Measurements from ENCODE around the gene RCE1. TPM values are rescaled to one million over a fixed set of nuclear protein-coding genes. Genes with fewer than 3 reads are reported as not detected.
A peak's percentile ranks its signal among the peaks of the same experiment; 100 is the strongest.

The RCE1 gene
- total RNA-seq, 1 donor from 2014 or later: 16.6 TPM

DNA sequence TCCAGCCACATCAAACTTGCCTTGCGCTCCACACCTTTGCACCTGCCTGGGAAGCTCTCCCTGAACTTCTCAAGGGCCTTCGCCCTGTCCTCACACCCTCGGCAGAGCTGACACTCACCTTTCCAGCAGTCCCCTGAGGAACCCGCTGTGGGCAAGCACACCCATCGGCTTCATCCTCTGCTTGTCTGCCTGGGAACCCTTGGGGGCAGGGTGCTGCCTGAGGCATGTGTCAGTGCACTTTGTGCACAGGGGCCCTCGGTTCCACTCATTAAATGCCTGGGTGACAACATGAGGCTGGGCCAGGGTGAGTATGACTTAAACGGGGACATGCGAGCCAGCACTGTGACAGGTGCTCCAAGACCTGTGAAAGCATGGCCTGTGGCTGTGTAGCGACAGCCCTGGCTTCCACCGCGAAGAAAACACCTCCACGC, 11.0 kb downstream of the RCE1 start:
- no peak for ATAC-seq
- DNase-seq (ENCODE audit: low spot score): no peak
- intact Hi-C loops (cut with DNase I): no loop called here

DNA sequence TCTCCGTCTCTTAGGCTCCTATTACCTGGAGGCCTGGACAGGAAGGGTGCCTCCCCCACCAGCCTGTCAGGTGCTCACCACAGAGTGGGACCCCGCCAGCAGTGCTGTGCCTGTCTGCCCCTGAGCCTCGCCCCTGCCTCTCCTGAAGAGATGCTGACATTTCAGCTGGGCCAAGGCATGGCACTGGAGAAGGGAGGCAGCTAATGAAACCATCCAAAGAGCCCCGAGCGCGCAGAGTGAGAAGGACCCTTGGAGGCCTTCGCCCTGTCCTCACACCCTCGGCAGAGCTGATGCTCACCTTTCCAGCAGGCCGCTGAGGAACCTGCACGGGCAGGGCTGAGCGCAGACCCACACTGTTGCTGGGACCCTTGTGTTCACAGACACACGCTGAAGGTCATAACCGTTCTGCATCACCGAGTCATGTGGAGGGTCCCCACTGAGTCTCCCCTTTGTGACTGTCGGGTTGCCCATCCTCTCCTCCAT, 11.5 kb downstream of the RCE1 start:
- DNase-seq (ENCODE audit: low spot score) (no peak), ATAC-seq (no peak)
- intact Hi-C loops (cut with DNase I): no loop called here

DNA sequence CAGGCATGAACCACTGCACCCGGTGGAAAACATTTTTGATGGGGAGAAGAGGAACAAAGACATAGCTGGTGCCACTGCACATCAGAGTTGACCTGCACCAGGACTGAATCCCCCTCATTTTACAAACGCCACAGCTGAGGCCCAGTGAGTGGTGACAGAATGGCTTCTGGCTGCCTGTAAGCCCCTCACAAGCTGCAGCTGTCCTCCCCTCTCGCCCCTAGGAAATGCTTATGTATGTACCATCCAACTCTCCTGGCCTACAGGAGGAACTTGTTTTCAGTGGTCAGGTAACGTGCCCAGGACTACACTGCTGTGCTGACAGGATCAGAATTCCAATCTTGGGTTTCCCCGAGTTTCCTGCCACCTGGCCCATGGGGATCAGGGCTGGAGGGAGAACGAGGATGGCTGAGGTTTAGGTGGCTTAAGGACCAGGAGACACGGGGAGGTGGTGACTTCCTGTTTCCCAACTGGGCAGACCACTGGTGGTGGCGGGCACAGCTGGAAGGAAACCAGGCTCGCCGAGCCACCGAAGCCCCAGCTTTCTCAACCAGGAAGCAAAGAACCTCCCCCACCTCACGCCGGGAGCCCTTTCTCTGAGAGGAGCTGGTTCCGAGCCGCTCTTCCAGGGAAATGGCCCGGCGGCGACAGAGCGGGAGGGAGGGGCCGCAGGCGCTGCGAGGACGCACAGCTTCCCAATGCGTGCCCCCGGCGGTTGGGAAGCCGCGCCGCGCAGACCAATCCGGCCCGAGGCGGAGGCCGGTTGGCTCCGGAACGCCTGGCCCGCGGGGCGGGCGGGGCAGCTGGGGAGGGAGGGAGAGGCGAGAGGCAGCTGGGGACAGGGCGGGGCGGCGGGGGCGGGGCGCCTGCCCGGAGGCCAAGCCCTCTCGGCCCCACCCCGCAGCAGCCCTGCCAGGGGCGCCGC, 12.6 kb downstream of the RCE1 start:
- peak; percentile 96 for DNase-seq (ENCODE audit: low spot score)
- intact Hi-C loops (cut with DNase I): no loop called here

DNA sequence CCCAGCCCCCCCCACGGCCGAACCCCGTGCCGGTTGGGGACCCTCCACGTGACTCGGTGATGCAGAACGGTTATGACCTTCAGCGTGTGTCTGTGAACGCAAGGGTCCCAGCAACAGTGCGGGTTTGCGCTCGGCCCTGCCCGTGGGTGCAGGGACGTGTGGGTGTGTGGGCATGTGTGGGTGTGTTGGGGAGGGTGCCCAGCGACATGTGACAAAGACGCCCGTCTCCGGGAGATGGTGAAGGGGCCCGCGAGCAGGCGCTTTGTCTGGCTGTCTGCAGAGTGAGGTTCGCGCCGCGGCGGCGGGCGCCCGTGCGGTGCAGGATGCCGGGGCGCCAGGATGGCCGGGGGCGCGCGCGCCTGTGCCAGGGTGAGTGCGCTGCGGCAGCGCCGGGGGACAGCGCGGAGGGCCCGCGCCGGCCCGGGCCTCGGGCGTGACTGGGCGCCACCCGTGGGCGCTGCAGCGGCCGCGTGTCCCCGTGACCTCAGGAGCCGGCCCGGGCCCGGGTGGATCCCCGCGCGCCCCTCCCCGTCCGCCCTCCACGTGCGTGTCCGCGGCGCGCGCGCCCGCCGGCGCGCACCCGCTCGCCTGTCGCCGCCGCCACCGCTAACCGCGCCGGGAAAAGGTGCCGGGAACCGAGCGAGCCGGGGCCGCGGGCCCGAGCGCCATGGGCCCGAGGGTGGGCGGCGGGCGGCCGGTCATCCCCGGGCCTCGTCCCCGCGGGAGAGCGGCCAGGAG, 13.4 kb downstream of the RCE1 start, which contains the start of gene LRFN4:
Gene LRFN4 (plus strand): TSS at position 569 of the 738 bp plus-strand sequence. CDS start 681 bp downstream, outside the sequence.
- DNase-seq (ENCODE audit: low spot score) (peak; percentile 72), ATAC-seq (peak; percentile 12)
- intact Hi-C loops (cut with DNase I): no loop called here

More for the DNA sequence above, 12.6 kb downstream of the RCE1 start:
- ATAC-seq: peak; percentile 90

DNA sequence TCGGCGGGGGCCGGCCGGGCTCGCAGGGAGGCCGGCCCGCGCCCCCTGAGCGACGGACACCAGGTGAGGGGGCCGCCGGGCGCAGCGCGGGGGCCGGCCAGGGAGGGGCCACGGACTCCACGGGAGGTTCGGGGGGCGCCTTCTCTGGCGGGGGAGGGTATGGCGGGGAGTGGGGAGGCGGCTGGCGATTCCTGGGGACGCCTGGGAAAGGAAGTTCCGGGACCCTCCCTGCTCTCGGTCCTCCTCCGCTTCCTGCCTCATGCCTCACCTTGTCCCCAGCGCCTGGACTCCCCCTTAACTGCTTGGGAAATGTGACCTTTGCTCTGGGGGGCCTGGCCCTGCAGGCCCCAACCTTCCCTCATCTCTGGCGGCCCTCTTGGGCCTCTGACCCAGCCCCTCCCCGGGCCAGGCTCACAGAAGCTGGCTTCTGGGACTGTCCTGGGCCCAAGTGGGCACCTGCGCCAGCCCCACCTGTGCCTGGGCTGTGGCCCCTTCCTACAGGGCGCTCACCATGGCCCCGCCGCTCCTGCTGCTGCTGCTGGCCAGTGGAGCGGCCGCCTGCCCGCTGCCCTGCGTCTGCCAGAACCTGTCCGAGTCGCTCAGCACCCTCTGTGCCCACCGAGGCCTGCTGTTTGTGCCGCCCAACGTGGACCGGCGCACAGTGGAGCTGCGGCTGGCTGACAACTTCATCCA, 14.1 kb downstream of the RCE1 start:
- ATAC-seq (no peak), DNase-seq (ENCODE audit: low spot score) (peak; percentile 66)

DNA sequence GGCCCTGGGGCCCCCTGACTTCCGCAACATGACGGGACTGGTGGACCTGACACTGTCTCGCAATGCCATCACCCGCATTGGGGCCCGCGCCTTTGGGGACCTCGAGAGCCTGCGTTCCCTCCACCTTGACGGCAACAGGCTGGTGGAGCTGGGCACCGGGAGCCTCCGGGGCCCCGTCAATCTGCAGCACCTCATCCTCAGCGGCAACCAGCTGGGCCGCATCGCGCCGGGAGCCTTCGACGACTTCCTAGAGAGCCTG, 14.6 kb downstream of the RCE1 start:
- DNase-seq (ENCODE audit: low spot score) (peak; percentile 63), ATAC-seq (no peak)
- intact Hi-C loops (cut with DNase I): no loop called here

More for the DNA sequence above, 14.1 kb downstream of the RCE1 start:
- intact Hi-C loops (cut with DNase I): no loop called here

DNA sequence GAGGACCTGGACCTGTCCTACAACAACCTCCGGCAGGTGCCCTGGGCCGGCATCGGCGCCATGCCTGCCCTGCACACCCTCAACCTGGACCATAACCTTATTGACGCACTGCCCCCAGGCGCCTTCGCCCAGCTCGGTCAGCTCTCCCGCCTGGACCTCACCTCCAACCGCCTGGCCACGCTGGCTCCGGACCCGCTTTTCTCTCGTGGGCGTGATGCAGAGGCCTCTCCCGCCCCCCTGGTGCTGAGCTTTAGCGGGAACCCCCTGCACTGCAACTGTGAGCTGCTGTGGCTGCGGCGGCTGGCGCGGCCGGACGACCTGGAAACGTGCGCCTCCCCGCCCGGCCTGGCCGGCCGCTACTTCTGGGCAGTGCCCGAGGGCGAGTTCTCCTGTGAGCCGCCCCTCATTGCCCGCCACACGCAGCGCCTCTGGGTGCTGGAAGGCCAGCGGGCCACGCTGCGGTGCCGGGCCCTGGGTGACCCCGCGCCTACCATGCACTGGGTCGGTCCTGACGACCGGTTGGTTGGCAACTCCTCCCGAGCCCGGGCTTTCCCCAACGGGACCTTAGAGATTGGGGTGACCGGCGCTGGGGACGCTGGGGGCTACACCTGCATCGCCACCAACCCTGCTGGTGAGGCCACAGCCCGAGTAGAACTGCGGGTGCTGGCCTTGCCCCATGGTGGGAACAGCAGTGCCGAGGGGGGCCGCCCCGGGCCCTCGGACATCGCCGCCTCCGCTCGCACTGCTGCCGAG, 15.1 kb downstream of the RCE1 start:
- ATAC-seq (no peak), DNase-seq (ENCODE audit: low spot score) (peak; percentile 62)
- intact Hi-C loops (cut with DNase I): no loop called here

DNA sequence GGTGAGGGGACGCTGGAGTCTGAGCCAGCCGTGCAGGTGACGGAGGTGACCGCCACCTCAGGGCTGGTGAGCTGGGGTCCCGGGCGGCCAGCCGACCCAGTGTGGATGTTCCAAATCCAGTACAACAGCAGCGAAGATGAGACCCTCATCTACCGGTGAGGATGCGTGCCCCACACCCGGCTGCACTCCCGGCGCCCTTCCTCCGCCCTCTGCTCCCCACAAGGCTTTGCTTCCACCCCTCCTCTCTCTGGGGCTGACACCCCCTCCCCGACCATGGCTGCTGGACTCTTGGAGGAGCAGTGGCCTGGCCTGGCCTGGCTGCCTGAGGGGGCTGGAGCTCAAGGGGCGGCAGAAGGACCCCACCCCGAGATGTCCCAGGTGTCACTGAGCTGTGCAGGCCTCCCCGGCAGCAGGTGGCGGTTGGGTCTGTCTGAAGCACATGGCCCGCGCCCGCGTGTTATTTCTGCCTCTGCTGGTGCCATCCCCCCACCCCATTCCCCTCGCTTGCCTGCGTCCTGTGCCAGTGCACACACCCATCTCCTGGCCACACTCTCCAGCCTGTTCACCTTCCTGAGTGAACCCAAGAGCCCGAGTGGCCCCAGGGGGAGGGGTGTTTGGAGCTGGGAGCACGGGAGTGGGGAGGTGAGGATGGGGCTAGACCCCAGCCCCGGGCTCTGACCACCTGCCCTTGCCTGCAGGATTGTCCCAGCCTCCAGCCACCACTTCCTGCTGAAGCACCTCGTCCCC, 15.9 kb downstream of the RCE1 start:
- ATAC-seq: no peak

DNA sequence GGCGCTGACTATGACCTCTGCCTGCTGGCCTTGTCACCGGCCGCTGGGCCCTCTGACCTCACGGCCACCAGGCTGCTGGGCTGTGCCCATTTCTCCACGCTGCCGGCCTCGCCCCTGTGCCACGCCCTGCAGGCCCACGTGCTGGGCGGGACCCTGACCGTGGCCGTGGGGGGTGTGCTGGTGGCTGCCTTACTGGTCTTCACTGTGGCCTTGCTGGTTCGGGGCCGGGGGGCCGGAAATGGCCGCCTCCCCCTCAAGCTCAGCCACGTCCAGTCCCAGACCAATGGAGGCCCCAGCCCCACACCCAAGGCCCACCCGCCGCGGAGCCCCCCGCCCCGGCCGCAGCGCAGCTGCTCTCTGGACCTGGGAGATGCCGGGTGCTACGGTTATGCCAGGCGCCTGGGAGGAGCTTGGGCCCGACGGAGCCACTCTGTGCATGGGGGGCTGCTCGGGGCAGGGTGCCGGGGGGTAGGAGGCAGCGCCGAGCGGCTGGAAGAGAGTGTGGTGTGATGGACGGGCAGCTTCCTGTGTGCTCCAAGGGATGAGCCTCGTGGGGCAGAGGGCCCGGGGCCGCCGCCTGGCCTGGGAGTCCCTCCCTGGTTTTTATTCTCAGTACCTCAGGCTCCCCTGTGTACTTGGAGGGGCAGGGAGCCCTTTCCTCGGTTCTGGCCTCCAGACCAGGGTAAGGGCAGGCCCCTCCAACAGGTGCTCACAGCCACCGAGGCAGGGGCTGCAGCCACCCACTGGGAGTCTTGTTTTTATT, 16.6 kb downstream of the RCE1 start:
- intact Hi-C loops (cut with DNase I): loop anchor here (10.0 kb wide), 1 partner anchor 95 kb away; the partner anchor contains the start of gene PC
- ATAC-seq: no peak
- DNase-seq (ENCODE audit: low spot score): no peak

More for the DNA sequence above, 15.9 kb downstream of the RCE1 start:
- DNase-seq (ENCODE audit: low spot score): no peak
- intact Hi-C loops (cut with DNase I): no loop called here

DNA sequence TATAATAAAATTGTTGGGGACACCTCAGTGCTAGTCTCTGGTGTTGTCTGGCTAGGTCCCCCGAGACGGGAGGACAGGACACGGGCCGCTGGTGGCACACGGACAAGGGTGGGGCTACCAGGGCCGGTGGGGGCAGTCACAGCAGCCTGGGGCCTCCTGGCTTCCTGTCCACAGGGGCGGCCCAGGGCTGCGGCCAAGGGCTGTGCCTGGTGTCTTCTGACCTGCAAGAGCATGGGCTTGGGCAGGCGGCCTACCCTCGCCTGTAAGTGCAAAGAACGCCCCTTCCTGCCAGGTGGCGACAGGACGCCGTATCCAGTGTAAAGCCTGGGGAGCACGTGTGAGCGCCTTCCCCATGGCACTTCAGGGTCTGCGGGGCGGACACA, 17.2 kb downstream of the RCE1 start:
- intact Hi-C loops (cut with DNase I): loop anchor here (10.0 kb wide), 1 partner anchor 94 kb away; the partner anchor contains the start of gene PC
- no peak for DNase-seq (ENCODE audit: low spot score)
- ATAC-seq: no peak

DNA sequence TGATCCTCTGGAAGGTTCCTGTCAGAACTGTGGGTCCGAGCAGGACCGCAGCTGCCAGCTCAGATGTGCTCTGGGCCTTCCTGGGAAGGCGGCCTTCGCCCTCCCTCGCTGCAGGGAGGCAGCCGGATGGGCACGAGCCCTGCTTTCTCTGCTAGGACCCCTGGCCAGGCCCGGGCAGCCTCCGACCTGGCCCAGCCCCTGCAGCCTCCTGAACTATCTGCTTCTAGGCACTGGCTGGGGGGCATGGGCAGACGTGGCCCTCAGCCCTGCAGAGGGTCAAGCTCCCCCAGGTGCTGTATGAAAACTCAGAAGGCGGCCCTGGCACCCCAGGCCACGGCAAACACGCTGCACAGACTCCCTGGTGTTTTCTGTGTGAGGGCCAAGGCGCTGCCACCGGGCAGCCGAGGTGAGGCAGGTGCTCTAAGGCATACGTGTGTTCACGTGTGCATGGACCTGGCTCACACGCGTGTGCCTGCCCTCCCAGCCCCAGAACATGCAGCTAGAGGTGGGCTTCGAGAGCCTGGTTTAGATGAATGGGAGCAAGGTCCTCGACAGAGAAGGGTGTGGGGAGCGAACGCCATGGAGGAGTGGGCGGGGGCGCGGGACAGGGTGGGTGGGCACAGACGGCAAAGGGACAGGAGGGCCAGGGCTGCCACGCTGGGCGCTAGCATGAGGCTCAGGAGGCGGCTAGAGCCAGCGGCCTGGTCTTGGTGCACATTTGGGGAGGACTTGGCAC, 18.0 kb downstream of the RCE1 start:
- DNase-seq (ENCODE audit: low spot score): no peak
- no peak for ATAC-seq
- intact Hi-C loops (cut with DNase I): loop anchor here (10.0 kb wide), 1 partner anchor 94 kb away; the partner anchor contains the start of gene PC

DNA sequence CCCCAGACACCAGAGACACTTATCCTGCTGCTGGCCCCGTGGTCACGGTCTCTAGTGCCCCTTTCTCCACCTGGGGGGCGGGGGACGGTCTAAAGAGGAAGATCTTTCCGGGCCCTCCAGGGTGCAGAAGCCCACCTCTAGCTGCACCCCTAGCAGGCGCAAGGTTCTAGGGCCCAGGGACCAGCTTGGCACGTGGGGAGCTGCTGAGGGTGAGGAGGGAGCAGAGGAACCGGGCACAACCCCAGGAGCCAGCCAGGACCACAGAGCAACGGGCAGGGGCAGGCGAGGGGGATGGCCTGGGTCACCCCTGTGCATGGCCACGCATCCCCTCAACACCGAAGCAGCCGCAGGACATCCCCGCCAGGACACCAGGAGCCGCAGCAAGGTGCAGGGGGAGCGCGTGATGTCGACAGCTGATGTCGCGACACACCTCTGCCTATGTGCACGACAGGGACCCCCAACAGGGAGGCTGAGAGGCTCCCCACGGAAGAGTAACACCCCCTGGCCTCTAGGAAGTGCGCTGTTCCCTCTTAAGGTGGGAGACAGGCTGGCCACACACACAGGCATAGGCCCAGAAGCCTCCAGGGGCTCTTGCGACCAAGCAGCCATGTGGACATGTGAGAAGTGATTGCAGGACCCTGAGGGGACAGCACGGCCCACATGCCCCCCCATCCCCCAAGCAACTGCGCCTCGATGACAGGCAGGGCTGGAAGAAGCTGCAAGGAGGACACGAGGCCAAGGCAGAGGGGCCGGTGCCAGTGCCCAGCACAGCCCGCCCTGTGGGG, 18.7 kb downstream of the RCE1 start:
- DNase-seq (ENCODE audit: low spot score) (no peak), ATAC-seq (no peak)
- intact Hi-C loops (cut with DNase I): loop anchor here (10.0 kb wide), 1 partner anchor 93 kb away; the partner anchor contains the start of gene PC

DNA sequence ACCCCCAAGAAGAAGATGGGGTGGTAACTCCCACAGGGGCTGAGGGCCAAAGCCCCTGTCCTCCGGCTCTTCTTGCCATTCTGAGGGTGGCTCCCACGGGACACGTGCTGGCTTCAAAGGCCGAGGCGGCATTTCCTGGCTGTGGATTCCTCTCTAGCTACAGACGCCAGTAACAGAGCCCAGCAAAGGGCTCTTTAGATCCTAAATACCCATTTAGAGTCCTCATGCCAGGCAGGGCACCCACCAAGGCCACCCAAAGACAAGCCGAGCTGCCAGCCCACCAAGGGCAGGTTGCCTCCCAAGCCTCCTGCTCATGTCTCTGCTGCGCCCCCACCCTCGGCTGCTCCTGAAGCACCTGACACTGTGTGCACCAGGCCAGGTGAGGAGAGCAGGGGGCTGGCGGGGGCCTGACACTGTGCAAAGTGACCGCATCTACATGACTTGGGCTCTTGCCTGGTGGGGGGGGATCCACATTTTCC, 19.4 kb downstream of the RCE1 start:
- ATAC-seq (no peak), DNase-seq (ENCODE audit: low spot score) (no peak)
- intact Hi-C loops (cut with DNase I): loop anchor here (10.0 kb wide), 1 partner anchor 92 kb away; the partner anchor contains the start of gene PC

DNA sequence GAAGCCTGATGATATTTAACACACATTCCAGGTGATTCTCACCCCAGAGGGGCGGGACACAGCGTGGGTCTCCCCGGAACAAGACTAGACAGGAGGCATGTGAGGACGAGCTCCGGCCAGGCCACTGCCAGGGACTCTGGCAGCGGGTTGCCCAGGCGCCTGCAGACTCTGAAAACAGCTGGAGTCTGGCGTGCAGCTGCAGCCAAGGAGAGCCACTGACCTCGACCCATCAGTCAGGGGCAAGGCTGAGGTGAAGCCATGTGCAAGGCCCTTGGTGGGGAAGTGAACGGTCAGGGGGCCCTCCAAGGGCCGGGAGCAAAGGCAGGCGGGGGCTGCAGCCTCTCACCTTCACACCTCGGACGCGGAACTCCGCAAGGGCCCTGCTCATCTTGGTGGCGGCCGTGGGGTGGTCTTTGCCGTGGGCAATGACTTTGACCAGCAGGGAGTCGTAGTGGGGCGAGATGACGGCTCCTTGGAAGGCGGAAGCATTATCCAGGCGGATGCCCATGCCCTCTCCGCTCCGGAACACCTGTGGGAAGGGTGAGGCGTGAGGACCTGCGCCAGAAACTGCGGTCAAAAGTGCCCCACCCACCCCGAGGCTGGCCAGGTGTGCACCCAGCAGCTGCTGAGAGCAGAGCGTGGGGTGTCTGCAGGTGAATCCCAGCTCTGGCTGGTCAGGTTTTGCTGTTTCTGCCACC, 20.3 kb downstream of the RCE1 start:
- intact Hi-C loops (cut with DNase I): loop anchor here (10.0 kb wide), 1 partner anchor 91 kb away; the partner anchor contains the start of gene PC

More for the DNA sequence above, 20.3 kb downstream of the RCE1 start:
- ATAC-seq: no peak
- DNase-seq (ENCODE audit: low spot score): no peak

All from sciatic nerve (tissue), 2 donors.